GM18870 (cell line): ENCODE results near the gene SH3PXD2B.

Experiments
- ATAC-seq: cut with Tn5 transposase; IDR thresholded peaks from one replicate; pipeline ENCODE4 v1.9.1; 2021; ENCODE audit warnings: moderate library complexity; ENCODE audit not compliant: unreplicated experiment

Gene SH3PXD2B

DNA sequence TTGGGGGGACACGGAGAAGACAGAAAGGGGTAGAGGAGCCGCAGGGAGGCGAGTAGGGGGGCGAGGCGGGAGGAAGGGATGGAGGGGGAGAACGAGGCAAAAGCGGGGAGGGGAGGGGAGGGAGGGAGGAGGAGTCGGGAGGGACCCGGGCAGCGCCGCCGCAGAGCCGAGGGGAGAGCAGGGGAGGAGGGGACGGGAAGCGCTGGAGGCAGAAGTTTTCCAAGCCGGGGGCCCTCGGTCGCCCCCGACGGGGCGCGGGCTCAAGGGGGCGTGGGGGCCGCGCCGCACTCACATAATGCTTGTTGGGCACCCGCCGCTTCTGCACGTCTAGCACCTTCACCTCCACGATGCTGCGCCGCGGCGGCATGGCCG is 353 bp downstream of the SH3PXD2B start:
- no peak for ATAC-seq

DNA sequence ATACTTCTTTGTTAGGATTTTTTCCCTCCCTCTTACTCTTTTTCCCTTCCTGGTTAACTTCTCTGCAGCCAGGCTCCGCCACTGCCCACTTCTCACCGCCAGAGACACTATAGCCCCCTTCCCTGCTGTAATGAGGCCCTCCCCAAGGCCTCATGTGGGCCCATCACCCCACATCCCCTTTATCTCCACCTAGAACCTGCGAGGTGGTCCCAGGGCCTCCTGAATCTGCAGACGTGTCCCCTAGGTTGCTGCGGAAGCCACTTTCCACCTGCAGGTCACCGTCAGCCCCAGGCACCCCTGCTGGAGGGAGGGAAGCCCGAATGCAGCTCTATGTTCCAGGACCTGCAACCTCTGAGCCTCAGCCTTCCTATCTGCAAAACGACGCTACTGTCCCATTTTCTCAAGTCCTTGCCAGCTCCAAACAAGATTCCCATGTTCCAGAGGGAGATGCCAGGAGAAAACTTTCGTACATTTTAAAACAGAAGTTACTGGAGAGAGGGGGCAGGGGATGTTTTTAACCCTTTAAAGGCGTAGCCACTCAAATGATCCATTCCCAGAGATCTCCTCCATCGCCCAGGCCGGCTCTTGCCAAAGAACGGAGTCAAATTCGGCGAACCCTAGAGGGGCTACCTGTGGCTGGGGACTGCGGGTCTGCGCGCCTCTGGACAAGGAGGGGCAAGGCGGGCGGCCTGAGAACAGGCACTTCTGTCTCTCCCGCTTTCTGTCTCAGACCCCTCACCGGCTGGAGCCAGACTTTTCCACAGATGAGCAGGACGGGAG is 929 bp downstream of the SH3PXD2B start:
- ATAC-seq, result no peak

DNA sequence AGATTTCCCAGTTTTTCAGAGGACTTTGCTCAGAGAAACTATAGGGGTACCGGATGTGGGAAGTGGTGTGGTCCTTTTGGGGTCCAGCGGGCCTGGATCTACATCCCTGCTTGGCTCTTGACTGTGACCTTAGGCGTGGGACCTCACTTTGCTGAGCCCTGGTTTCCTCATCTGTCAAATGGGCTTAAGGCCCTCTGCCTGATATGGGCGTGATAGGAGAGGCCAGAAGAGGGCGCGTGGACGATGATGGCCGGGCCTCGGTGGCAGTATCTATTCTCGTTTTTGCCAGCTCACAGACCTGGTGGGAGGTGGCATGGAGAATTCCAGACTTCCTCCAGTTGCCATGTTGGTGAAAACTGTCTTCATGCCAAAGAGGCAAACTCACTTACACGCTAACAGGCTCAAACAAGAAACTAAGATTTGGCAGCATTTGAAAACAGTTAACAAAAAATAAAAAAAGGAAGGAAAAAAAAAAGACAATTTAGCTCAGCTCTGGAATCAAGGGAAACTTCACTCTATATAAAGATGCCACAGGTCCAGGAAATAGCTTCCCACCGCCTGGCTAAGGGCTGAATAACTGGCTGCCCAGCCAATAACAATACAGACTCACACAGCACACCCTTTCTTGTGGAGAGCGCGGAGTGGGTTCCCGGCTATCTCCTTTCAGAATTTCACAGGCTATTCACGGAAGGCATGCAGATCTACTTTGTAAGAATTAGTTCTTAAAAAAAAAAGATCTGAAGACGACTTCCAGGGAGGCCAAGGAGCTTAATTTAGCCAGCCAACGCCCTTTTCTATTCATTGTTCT is 1.7 kb downstream of the SH3PXD2B start:
- ATAC-seq, result no peak

DNA sequence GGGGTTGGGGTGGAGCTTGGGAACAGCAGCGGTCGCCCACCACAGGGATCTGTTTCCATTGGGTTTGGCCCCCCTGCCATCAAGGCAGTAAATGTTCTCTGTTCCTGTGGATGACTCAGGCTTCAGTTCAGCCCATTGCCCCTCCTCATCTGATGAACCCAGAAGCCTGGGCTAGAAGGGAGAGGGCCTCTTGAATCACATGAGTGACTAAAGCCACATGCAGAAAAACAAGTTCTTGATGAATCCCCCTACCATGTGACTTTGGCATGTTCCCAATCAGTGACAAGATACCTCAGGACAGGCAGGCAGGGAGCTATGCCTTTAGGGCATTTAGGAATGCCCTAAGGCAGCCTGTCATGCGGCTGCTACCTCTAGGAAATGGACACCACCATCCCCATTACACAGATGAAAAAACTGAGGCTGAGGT is 2.5 kb downstream of the SH3PXD2B start:
- ATAC-seq, result no peak

DNA sequence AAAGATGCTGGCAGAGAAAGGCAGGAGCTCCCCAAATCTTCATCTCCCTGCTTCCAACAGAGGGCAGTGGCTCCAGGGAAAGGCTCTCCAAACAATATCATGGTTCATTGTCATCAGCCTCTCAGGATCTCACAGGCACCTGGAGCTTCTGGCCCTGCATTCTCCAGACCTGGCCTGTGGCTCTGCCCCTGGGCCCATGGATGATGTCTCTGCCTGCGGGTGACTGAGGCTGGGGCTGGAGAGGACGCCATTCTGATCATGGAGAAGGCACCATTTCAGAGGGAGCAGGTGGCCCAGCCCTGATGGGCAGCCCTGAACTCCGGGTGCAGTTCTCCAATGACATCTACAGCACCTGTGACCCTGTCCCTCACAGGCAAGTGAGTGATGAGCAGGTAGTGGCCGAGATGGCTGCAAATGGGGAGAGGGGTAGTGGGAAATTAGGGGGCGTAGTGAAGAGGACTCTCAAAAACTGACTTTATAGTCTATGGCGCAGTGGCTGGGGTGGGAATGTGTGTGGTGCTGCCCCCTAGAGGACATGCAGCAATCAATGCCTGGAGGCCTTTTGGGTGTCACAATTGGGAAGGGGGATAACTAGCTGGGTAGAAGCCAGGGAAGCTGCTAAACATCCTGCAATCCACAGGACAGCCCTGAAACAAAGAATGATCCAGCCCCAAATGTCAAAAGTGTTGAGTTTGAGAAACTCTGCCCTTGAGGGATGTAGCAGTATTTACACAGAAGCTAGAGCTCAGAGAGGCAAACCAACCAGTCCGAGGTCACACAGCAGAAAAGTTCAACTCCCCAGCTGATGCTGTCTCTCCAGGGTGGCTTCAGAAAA is 3.2 kb downstream of the SH3PXD2B start:
- ATAC-seq, result no peak

DNA sequence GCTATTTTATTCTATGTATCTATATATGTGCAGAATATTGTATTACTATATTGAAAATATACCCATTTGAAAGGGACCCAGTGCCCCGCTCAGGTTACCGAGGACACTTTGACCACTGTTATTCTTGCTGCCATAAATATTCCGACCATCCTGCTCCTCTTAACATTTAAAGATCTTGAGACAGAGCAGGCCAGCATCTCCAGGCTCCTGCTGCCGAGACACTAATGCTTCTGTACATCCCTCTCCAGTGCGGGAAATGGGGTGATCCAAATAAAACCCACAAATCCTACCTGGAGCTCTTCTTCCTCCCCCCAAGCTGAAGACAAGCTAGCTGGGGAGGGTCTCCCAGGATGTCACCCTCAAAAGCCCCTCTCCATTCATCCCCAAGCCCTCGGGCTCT is 3.9 kb downstream of the SH3PXD2B start:
- ATAC-seq, result no peak

DNA sequence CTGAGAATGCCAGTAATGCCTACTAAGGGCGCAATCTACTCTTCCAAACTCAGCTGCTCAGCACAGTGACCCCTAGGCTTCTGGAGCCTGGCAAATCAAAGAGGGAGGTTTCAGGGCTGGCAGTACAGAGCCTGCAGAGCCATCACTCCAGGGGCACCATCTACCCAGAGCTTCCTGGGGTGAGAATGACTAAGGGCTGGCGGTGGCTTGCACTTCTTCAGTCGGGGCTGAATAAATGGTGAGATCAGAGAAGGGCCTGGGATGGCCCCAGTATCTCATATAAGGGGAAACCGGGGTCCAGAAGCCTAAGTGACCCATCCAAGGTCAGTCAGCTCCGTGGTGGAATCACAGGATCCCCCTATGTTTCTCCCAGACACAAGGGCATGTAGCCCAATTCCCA is 5.3 kb downstream of the SH3PXD2B start:
- no peak for ATAC-seq

DNA sequence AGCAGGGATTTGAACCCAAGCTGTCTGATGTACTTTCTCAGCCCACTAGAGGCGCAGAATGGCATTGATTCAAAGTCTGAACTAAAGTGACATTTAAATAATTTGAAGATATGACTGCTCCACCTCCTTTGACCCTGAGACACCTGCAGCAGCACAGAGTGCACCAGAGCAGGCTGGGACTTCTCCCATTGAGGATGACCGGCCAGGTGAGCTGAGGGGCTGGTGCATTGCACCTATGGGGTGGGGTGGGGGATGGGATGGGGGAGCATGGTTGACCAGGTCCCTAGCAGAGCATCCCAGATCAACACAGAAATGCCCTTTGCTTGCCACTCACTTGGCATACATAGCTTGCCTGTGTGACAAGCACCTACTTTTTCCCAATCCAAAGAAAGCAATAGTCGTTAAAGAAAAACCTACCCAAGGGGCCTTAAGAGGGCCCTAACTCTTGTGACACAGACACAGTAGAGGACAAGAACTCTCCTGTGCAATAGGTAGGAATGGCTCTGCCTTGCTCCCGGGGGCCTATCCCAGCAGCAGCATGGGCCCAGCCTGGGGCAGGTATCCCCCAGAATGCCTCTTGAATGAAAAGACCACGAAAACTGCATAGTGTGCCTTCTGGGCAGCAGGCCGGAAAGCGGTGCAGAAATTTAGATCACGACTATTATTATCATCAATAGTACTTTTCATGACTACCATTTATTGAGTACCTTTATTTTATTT is 6.5 kb downstream of the SH3PXD2B start:
- no peak for ATAC-seq

DNA sequence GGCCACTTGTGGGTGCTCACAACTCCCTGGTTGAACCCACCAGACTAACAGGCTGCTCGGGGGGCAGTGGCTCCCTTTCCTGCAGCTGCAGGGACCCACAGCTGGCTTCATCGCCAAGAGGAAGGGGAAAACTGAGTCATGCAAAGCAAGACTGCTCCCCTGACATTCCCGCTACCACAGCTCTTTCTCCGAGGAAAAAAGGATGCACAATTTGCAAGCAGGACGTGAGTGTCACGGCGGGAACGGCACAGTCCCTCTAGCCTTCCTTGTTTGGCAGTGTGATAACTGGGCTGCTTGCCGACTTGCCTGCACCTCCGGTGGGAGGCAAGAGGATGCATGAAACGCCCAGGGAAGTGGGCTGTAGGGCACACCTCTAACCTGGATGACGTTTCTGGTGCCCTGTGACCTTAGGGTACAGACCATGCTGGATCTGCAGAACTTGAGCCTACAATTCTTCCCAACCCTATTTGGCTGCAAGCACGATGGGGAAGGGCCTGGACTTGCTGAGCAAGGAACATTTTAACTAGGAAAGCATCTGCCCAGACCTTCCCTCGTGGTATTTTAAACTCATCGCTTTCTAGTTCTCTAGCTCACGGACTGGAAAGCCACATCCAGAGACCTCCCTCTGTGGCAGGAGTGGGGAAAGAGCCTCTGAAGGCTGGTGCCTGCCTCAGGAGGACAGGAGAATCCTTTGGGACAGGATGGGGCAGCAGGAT is 7.8 kb downstream of the SH3PXD2B start:
- ATAC-seq, result no peak

DNA sequence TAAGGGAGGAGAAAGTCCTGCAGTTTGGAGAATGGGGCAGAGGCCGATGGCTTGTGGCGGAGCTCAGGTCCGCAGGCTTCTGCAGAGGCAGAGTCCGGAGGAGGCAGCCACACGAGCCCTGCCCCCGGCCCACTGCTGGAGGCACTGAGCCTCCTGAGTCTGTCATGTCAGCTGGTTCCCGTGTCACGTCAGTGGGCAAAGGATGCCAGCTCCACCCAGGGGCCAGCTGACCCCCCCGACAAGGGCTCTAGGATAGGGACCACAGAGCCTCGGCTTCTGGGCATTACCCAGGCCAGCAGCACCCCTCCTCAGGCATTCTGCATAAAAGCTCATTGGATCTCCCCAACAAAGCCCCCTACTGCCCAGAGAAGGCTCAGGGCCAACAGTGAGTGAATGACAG is 8.5 kb downstream of the SH3PXD2B start:
- no peak for ATAC-seq

DNA sequence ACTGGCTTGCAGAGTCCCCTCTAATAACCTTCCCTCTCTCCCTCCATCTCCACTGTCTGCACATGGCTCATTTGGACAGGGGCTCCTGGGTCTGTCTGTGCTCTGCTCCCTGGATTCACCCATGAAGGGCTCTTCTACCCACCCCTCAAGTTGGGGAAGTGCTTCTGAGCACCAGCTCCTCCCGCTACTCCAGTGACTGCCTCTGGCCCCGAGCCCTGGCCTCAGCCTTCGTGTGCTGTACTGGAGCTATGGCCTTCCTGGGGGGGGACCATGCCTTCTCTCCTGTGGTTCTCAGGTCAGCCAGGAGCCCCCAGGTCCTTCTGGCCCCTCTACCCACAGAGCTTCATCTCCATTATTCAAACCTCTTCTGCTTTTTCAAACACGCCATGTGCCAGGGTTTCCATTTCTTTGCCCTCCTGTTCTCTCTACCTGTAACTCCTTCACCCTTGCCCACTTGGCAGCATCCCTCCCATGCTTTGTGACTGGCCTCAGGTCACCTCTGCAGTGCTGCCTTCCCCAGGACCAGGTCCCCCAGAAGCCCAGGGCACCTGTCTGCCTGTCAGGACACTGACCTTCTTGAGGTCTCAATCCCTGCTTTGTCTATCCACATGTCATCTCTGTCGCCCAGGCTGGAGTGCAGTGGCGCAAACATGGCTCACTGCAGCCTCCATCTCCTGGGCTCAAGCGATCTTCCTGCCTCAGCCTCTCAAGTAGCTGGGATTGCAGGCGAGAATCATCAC is 9.5 kb downstream of the SH3PXD2B start:
- ATAC-seq, result no peak

DNA sequence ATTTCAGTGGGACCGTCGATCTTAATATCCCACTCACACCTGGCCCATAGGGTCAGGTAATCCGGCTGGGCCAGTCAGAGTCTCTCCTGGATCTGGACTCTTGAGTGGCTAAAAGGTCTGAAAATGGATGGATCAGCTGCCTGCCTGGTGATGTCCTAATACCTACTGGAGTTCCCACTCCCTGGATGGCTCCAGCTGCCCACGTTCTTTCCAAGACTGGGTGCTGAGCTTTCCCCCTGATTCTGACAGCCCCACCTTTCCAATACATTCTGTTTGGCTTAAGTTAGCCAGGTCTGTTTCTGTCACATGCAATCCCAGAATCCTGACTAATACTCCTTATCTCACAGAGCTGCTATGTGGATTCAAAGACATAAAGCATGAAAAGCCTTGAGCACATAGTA is 10.2 kb downstream of the SH3PXD2B start:
- ATAC-seq, result no peak

DNA sequence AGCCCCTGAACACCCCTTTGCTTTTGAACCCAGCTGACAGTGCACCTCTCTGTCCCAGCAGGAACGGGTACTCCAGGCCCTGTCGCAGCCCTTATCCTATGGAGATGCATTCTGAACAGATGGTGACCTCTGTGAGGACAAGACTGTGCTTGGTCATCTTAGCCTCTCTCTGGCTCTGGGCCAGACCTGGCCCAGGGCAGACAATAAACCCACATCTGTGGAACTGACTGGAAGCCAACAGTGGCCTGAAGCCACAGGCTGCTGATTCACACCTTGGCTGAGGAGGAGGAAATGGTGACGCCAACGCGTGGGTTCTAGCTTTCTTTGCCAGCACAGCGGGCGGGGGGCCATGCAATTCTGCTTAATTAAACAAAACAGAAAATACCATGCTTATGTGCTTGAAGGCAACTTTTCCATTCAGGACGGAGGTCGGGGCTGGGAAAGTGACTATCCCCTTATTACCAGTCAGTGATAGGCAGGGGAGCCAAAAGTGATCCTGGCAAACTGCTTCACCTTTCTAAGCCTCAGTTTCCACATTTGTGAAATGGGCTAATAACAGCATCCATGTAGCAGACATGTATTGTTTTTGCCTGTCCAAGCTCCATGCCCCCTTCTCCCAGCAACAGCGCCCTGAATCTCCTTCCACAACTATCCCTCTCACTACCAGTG is 10.8 kb downstream of the SH3PXD2B start:
- ATAC-seq, result no peak

DNA sequence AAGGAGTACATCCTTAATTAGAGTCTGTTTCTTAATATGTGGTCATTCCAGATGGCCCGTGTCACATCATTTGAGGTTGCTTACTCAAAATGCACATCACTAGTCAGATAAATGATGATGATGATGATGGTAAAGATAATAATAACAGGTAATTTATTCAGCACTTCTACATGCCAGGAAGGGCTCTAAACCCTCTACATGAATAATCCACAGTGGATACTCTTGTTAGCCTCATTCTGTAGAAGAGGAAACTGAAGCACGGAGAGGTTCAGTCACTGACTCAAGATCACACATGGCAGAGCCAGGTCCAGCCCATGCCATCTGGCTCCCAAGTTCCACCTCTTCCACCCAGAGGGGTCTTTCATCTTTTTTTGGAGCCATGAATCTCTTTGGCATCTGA is 11.7 kb downstream of the SH3PXD2B start:
- ATAC-seq, result no peak

DNA sequence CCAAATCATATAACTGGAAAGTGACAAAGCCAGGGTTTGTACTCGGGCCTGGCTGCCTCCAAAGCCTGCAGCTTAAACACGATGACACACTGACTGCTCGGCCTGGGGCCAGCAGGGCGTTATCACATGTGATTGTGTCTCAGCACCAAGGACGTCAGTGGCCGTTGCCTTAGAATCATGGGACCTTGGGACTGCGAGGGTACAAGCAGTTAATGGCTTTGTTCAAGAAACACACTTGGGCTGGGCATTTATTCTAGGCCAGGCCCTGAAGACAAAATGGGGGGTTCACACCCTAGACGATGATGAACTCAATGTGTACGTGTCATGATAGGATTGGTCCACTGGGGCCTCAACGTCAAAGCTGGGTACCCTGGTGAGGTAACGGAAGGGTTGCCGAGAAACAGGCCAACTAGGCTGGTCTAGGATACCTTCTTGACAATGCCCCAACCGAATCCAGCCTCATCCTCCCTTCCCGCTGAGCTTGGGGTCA is 13.0 kb downstream of the SH3PXD2B start:
- no peak for ATAC-seq

DNA sequence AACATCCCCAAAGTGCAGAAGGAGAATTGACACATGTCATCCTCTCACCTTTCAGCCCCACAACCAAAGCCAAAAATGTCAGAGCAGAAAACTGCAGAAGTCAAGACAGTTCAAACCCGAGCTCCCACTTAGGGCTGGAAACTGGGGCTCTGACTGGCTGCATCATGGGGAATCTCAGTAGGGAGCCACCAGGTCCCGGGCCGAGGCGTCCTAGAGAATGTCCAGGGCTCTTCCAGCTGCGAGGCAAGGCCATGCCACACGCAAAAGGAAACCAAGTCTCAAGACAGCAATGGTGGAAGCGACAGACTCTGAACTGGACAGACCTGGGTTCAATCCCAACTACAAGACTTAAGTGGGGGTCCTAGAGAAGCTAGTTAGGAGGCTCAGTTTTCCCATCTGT is 13.8 kb downstream of the SH3PXD2B start:
- no peak for ATAC-seq

DNA sequence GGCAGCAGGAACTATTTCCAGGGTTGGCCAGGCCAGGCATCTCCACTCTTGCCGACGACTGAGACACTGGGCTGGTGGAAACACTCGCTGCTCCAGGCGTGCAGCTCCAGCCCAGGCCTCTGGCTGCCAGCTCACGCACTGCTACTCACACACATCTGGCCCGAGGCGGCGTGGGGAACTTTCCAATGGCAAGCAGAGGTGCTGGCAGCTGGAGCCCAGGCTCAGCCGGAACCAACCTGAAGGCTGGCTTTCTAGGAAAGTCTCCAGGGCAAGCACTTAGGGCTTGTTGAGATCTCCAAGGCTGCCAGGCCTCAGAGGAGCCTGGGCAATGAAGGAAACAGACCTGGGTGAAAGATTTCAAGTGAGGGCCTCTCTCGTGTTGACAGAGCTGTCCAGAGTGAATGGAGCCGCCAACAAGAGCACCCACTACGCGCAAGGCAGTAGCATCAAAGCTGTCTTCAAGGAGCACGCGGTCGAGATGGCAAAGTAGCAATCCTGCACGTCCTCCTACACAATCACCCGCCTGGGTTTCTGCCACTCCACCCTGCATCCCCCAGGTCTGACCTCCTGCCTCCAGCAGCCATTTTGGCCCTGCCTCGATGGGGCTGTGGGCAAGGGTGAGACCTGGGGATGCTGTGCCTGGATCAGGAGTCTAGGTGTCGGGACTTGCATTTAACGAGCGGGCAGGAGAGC is 14.4 kb downstream of the SH3PXD2B start:
- ATAC-seq, result no peak

DNA sequence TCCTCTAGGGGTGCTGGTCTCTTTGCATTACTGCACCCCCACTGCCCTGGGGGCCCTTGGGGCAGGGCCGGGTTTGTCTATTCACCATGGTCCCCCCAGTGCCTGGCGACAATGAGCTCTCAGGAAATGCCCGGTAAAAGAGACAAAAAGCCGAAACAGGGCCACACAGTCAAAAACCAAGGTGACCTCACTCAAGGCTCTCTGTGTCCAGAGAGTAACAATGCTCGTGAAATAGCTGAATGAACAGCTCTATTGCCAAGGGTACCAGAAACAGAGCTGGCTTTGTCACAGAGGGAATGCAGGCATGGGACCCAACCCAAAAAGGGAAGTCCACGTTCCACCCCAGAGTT is 16.0 kb downstream of the SH3PXD2B start:
- no peak for ATAC-seq
